ENCODE data around the gene CHIA.

- TF ChIP-seq CTCF (IDR thresholded peaks at IDR 0.05), result no peak
- TF ChIP-seq POLR2A (IDR thresholded peaks at IDR 0.05), result no peak
These were observed 11.7 kb downstream of the CHIA start for GRCh38 chr1:111302374-111302773.

Measured in tibial nerve (tissue), 3 donors.